ENCODE measurements around the gene ADD3. TPM values are rescaled to one million over a fixed set of nuclear protein-coding genes. Genes with fewer than 3 reads are reported as not detected.

ADD3 gene
- total RNA-seq, 2 donors from 2014 or later = 97.9 to 122 TPM

DNA sequence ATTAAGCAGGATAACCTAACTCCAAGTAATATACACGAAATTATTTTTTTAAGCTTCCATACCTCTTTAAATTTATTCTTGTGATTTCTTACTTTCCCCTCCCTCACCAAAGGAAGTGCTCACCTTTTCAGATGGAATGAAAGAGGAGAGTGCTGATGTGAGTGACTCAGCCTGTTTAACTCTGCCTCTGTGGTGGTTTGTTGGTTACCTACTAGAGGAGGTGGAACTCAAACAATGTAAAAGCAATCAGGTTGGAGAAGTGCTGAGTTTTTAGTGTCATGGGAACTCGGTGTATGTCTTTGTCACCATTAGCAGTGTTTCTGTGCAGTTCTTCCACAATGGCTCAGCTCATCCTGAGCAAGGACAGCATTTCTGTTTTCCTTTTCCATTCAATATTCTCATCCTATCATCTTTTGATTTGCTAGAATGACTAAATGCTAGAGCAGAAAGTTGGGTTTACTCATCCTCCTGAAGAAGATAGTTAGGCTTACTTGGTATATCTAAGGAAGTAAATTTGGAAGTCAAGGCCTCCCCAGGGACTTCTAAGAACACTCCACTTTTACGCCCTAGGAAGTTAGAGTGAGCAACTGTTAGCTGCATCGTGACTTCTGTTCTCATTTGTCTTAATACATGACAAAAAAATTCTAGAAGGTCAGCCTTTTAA lies 6.0 kb downstream of the ADD3 start:
- H3K4me1 Mint-ChIP-seq (ENCODE audit: low read depth) = peaks cover 96% of the 10 kb centered on the region
- peak overlapping the region; percentile 53 to 56 for H3K4me3 Mint-ChIP-seq
- H3K27ac Mint-ChIP-seq = peak overlapping the region; percentile 64
- no peaks in the 10 kb centered on the region for H3K9me3 Mint-ChIP-seq
- DNase-seq (peak in 1 of 2 donors; percentile 38), ATAC-seq (replicated peaks in 1 of 2) (peak; percentile 43 to 47)
- H3K36me3 Mint-ChIP-seq (ENCODE audit: insufficient read depth in 2 of 2) = peaks cover under 1 to 3% of the 10 kb centered on the region in 2 donors
- H3K27me3 Mint-ChIP-seq (ENCODE audit: low read depth) = no peaks in the 10 kb centered on the region

DNA sequence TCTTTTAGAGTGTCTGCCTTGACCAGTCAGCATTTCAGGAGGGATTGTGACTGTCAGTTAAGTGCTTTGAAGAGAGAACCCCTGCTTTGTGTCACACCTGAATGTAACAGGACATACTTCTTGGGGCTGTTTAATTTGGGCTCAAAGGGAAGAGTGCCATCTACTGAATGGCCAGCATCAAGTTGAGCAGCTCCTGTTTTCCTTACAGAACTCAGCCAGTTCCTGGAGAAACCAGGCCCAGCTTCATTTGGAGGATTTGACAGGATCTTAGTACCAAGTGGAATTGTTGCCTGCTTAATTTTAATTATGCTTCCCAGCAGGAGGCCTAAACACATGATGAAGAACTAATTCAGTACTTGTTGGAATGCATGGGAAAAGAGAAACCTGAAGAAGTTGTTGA lies 8.3 kb downstream of the ADD3 start:
- Mint-ChIP-seq H3K36me3 (ENCODE audit: insufficient read depth in 2 of 2) (no peaks in the 10 kb centered on the region), H3K27ac (peak overlapping the region; percentile 89), H3K9me3 (no peaks in the 10 kb centered on the region), H3K4me1 (ENCODE audit: low read depth) (peaks cover 84% of the 10 kb centered on the region), H3K27me3 (ENCODE audit: low read depth) (no peaks in the 10 kb centered on the region), H3K4me3 (peak overlapping the region; percentile 25 to 66)
- DNase-seq (no peak), ATAC-seq (replicated peaks in 1 of 2) (no peak)

DNA sequence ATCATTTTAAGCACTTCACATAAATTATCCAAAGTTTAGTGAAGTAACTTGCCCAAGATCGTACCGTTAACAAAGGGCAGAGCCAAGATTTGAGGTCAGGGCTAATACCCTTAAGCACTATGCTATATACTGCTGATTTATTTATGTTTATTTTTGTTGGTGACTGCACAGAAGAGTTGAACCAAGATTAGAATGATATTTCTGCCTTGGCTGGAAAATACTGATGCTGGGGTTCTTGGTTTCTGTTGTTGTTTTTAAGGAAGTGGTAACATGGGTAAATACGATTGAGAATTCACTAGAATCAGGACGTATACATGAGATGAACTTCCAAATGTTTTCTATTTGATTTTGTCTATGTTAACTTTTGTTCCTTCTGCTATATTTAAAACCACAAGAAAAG lies 9.3 kb downstream of the ADD3 start:
- H3K36me3 Mint-ChIP-seq (ENCODE audit: insufficient read depth in 2 of 2) = no peaks in the 10 kb centered on the region
- H3K4me3 Mint-ChIP-seq = peak overlapping the region; percentile 32 to 67
- H3K27me3 Mint-ChIP-seq (ENCODE audit: low read depth) = no peaks in the 10 kb centered on the region
- ATAC-seq (replicated peaks in 1 of 2) (no peak), DNase-seq (no peak)
- peaks cover 82% of the 10 kb centered on the region for H3K4me1 Mint-ChIP-seq (ENCODE audit: low read depth)
- H3K9me3 Mint-ChIP-seq = no peaks in the 10 kb centered on the region
- H3K27ac Mint-ChIP-seq = peak overlapping the region; percentile 74

DNA sequence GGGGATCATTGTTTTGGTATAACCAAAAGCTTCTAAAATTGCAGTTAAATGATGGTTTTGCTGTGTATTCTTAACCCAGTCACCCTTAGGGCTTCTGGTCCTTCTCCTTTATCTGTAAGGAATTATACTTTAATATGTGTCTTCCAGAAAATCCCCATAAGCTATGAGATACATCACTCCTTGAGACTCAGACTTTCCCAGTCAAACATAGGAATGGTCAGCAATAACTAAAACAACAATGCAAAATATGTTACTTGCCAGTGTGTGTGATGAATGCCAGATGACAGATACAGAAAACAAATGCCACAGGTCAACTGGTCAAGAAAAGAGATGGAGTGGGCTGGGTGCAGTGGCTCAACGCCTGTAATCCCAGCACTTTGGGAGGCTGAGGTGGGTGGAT lies 10.1 kb downstream of the ADD3 start:
- ATAC-seq (replicated peaks in 1 of 2) (no peak), DNase-seq (no peak)
- H3K4me1 Mint-ChIP-seq (ENCODE audit: low read depth) = peaks cover 79% of the 10 kb centered on the region
- no peaks in the 10 kb centered on the region for H3K36me3 Mint-ChIP-seq (ENCODE audit: insufficient read depth in 2 of 2)
- no peak overlapping the region for H3K27ac Mint-ChIP-seq
- no peak overlapping the region for H3K4me3 Mint-ChIP-seq
- no peaks in the 10 kb centered on the region for H3K9me3 Mint-ChIP-seq
- H3K27me3 Mint-ChIP-seq (ENCODE audit: low read depth) = no peaks in the 10 kb centered on the region

DNA sequence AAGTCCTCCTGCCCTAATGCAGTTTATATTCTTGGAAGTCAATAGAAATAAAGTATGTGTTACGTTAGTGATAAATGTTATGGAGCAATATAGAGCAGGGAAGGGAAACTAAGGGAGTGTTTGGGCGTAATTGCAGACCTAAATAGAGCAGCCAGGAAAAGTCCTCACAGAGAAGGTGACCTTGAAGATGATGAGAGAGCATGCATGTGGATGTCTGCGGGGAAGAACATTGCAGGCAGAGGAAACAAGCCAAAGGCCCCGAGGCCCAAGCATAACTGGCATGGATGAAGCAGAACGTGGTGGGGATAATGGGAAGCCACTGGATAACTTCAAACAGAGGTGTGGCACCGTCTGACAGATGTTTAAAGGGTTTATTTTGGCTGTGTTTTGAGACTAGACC lies 12.5 kb downstream of the ADD3 start:
- peak overlapping the region; percentile 51 for H3K27ac Mint-ChIP-seq
- no peak overlapping the region for H3K4me3 Mint-ChIP-seq
- no peaks in the 10 kb centered on the region for H3K36me3 Mint-ChIP-seq (ENCODE audit: insufficient read depth in 2 of 2)
- H3K27me3 Mint-ChIP-seq (ENCODE audit: low read depth) = no peaks in the 10 kb centered on the region
- no peak for ATAC-seq (replicated peaks in 1 of 2)
- peaks cover 75% of the 10 kb centered on the region for H3K4me1 Mint-ChIP-seq (ENCODE audit: low read depth)
- no peaks in the 10 kb centered on the region for H3K9me3 Mint-ChIP-seq
- no peak for DNase-seq

DNA sequence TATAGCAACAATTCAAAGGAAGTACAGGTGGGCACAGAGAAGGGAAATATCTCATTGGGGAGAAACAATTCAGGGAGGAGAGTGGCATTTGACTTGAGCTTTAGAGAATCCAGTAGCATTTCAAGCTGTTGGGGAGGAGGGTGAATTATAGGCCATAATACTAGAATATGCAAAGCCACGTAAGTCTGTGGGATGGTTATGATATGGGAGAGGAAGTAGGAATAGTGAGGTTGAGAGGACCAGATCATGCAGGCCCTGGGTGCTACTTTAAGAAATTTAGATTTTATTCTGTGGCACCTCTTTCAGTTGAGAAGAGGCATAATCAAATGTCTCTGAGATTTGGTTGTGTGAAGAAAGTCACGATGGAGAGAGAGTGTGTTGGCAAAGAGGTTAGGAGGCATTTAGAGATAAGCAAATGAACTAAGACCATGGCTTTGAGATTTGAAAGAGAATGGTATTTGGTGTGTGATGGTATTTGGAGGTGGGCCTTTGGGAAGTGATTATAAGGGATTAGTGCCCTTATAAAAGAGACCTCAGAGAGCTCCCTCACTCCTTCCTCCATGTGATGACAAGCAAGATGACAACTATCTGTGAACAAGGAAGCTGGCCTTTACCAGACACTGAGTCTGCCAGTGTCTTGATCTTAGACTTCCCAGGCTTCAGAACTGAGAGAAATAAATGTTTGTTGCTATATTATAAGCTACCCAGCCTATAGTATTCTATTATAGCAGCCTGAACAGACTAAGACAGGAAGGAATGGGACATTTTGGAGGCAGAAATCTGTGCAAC lies 15.1 kb downstream of the ADD3 start:
- Mint-ChIP-seq H3K4me1 (ENCODE audit: low read depth) (peaks cover 65% of the 10 kb centered on the region), H3K9me3 (no peaks in the 10 kb centered on the region), H3K36me3 (ENCODE audit: insufficient read depth in 2 of 2) (no peaks in the 10 kb centered on the region), H3K27ac (peak overlapping the region; percentile 10), H3K27me3 (ENCODE audit: low read depth) (no peaks in the 10 kb centered on the region), H3K4me3 (peak overlapping the region in 1 of 2 donors; percentile 4)
- no peak for ATAC-seq (replicated peaks in 1 of 2)
- no peak for DNase-seq

DNA sequence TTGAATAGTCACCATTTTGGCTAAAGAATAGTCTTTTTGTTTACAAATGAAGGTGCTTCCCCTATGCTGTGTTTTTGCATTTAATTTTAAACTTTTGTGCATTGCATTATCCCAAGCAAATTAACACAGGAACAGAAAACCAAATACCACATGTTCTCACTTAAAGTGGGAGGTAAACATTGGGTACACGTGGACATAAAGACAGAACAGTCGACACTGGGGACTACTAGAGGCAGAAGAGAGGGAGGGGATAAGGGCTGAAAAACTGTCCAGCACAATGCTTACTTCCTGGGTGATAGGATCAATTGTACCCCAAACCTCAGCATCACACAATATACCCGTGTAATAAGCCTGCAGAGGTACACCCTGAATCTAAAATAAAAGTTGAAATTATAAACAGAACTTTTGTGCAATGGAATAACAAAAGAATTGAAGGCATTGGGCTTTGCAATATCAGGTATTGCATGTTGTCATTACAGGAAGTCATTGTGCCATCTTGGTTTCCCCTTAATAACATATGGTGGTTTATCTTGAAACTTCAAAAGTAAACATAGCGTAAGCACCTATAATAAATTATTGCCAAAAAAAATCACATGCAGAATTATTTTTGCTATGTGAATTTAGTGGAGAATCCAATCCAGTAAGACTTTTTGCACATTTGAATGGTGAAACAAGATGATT lies 16.1 kb downstream of the ADD3 start:
- ATAC-seq (replicated peaks in 1 of 2) = no peak
- Mint-ChIP-seq H3K4me1 (ENCODE audit: low read depth) (peaks cover 57% of the 10 kb centered on the region), H3K27ac (no peak overlapping the region), H3K36me3 (ENCODE audit: insufficient read depth in 2 of 2) (no peaks in the 10 kb centered on the region), H3K27me3 (ENCODE audit: low read depth) (no peaks in the 10 kb centered on the region), H3K9me3 (no peaks in the 10 kb centered on the region), H3K4me3 (no peak overlapping the region)
- no peak for DNase-seq

DNA sequence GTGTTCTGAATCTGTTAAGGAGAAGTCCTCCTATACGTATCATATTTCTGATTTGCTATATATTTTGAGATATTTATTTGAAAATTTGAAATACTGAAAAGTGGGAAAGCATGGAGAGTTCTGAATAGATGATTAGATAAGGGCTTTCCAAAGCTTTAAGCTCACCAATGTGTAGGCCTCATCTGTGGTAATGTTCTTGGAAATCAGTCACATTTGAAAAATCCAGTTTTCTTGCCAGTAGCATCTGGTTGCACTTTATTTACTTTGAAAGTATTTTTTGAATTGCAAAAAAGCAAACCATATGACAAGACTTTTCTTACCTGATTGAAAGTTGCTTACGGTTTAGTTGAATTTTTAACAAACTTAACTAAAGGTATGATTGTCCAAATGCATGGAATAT lies 21.7 kb downstream of the ADD3 start:
- H3K27ac Mint-ChIP-seq = no peak overlapping the region
- ATAC-seq (replicated peaks in 1 of 2) (no peak), DNase-seq (no peak)
- H3K4me1 Mint-ChIP-seq (ENCODE audit: low read depth) = peaks cover 48% of the 10 kb centered on the region
- no peaks in the 10 kb centered on the region for H3K27me3 Mint-ChIP-seq (ENCODE audit: low read depth)
- no peaks in the 10 kb centered on the region for H3K9me3 Mint-ChIP-seq
- no peak overlapping the region for H3K4me3 Mint-ChIP-seq
- no peaks in the 10 kb centered on the region for H3K36me3 Mint-ChIP-seq (ENCODE audit: insufficient read depth in 2 of 2)

DNA sequence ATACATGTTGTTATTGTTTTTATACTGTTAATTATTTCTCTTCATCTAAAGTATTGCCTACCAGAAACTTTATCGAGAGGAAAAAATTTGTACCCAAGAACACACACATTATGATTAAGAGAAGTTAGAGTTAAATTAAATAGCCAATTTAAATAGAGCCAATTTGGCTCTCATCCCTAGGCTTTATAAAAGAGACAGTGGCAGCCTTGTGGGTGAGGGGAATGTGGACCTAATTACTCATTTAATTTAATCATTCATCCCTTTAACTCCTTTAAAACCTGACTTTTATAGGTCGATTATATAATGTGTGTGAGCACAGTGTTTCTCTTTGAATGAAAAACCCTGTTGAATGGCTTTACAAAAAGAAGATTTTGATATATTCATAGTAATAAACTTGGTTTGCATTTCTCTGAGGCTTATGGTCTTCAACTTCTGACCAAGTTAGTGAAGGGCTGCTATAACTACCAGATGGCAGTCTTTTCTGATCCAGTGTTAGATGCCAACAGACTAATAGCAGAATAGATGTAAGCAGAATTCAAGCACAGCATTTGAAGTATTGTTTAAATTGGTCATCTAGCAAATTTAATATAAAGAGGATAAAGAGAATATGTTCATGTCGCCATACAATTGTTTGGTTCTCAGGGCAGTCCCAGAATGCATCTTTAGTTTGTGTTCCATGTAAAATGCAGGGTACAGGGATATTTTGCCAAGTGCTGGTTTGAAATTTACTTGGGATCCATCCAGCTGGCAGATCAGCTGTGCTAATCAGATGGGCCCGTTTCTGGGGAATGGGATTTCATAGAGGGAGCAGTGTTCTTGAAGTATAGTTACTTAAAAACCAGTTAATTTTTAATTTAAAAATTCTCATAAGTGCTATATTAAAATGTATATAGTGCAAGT lies 25.3 kb downstream of the ADD3 start:
- H3K4me3 Mint-ChIP-seq = no peak overlapping the region
- H3K4me1 Mint-ChIP-seq (ENCODE audit: low read depth) = peaks cover 60% of the 10 kb centered on the region
- DNase-seq (no peak), ATAC-seq (replicated peaks in 1 of 2) (no peak)
- H3K27ac Mint-ChIP-seq = peak overlapping the region; percentile 28
- no peaks in the 10 kb centered on the region for H3K36me3 Mint-ChIP-seq (ENCODE audit: insufficient read depth in 2 of 2)
- H3K9me3 Mint-ChIP-seq = no peaks in the 10 kb centered on the region
- H3K27me3 Mint-ChIP-seq (ENCODE audit: low read depth) = no peaks in the 10 kb centered on the region

DNA sequence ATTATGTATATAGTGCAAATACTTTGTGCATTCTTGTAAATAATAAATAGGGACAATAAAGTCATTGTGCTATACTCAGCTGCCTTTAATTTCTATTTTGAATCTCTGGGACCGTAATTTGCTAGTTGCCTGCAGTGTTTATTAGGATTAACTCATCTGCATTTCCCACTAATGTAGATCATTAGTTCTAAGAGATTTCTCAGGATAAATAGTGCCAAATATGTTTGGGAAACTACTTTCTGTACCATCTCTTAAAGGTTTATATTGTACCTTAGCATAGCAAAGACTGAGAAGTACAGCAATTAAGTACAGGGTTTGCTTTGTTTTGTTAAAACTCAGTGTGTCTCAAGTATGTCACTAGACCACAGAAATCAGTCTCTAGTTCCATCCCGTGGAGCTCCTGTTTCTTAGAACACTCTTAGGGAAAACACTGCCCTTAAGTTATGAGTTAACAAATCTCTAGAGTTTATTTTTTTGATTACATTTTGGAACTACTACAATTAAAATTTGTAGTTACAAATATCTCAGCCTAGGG lies 26.0 kb downstream of the ADD3 start:
- Mint-ChIP-seq H3K27ac (no peak overlapping the region), H3K4me3 (no peak overlapping the region), H3K27me3 (ENCODE audit: low read depth) (no peaks in the 10 kb centered on the region), H3K9me3 (no peaks in the 10 kb centered on the region), H3K36me3 (ENCODE audit: insufficient read depth in 2 of 2) (no peaks in the 10 kb centered on the region), H3K4me1 (ENCODE audit: low read depth) (peaks cover 60% of the 10 kb centered on the region)
- no peak for ATAC-seq (replicated peaks in 1 of 2)
- no peak for DNase-seq

DNA sequence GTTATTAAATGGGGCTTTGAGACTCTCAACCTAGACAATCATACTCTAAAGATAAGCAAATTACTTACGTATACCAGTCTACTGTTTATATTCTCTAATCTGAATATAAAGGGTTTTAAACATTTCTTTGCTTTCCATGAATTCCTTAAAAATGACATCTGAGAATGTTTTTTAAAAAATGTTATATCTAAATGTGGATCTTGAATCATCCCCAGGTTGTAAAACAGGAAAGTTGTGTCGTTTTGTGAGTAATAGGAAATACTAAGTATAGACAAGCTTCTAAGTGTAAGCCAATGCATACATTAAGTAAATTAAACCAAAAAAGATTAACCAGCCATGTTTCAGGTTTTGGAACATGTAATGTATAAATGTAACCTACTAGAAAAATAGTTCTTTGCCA lies 26.8 kb downstream of the ADD3 start:
- no peak for DNase-seq
- Mint-ChIP-seq H3K4me1 (ENCODE audit: low read depth) (peaks cover 69% of the 10 kb centered on the region), H3K27ac (no peak overlapping the region), H3K36me3 (ENCODE audit: insufficient read depth in 2 of 2) (no peaks in the 10 kb centered on the region), H3K27me3 (ENCODE audit: low read depth) (no peaks in the 10 kb centered on the region), H3K4me3 (peak overlapping the region in 1 of 2 donors; percentile 13), H3K9me3 (no peaks in the 10 kb centered on the region)
- no peak for ATAC-seq (replicated peaks in 1 of 2)

DNA sequence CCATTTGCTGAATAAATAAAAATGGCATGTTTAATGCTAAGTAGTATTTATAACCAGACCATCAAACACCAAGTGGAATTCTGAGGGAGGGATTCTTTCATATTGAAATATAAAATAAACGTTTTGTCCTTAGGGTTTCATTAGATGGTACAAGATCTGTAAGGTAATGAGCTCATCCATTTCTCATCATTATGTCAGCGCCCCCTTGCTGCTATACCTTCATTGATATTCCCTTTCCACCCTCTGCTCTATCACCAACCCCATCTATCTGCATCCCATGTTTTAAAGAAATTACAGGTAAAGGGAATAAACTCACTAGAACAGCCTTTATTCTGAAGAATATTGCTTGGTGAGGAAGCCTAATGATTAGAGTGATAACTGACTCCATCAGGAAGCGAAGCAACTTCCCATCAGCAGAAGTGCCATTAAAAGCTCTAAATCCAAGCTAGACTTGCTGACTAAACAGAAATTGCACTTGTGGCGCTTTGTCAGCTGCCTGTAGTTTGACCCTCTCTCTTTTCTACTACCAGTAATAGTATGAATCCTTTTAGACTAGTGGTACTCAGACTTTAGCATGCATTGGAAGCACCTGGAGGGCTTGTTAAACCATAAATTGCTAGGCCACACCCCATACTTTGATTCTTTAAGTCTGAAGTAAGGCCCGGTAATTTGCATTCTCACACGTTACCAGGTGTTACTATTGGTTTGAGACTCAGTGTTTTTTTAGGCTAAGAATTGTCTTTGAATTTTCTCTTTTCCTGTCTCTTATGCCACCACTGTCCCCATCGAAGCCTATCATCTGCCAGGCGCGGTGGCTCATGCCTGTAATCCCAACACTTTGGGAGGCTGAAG lies 27.5 kb downstream of the ADD3 start:
- H3K4me1 Mint-ChIP-seq (ENCODE audit: low read depth) = peaks cover 76% of the 10 kb centered on the region
- H3K36me3 Mint-ChIP-seq (ENCODE audit: insufficient read depth in 2 of 2) = no peaks in the 10 kb centered on the region
- DNase-seq = peak; percentile 15 to 20
- peak; percentile 77 to 81 for ATAC-seq (replicated peaks in 1 of 2)
- H3K27ac Mint-ChIP-seq = peak overlapping the region; percentile 66
- peak overlapping the region; percentile 39 to 66 for H3K4me3 Mint-ChIP-seq
- H3K27me3 Mint-ChIP-seq (ENCODE audit: low read depth) = no peaks in the 10 kb centered on the region
- H3K9me3 Mint-ChIP-seq = no peaks in the 10 kb centered on the region

Data from activated T-cell treated with anti-CD3 and anti-CD28 coated beads, Interleukin-2, amount 50 U/mL, for 72 hours (primary cell).